Large intestine (tissue), 3 donors: Measurements from ENCODE around the gene GSDMA. TPM values are rescaled to one million over a fixed set of nuclear protein-coding genes. Genes with fewer than 3 reads are reported as not detected.

ENCODE experiments used
- DNase-seq, 2 donors: peaks; one replicate each; pipeline versions ENCODE4 v3.0.0 to v3.0.0-alpha.2; 2013
- H3K27ac ChIP-seq: one replicate; pipeline ENCODE4 v1.5.1; 2013; ENCODE audit warnings: low read length
- H3K27me3 ChIP-seq: 2 replicates; pipeline ENCODE4 v1.6.1; 2013; ENCODE audit warnings: low read length; ENCODE audit not compliant: control insufficient read depth, insufficient read depth
- H3K36me3 ChIP-seq: 2 replicates; pipeline ENCODE4 v1.6.1; 2013; ENCODE audit warnings: low read length; ENCODE audit not compliant: control insufficient read depth, insufficient read depth
- H3K4me1 ChIP-seq: one replicate; pipeline ENCODE4 v1.6.1; 2013; ENCODE audit warnings: low read length; ENCODE audit not compliant: control insufficient read depth, insufficient read depth
- H3K4me3 ChIP-seq: one replicate; pipeline ENCODE4 v1.5.1; 2013; ENCODE audit warnings: low read length
- H3K9me3 ChIP-seq: one replicate; pipeline ENCODE4 v1.6.1; 2013; ENCODE audit warnings: mild to moderate bottlenecking, low read depth, low read length, moderate library complexity; ENCODE audit not compliant: control insufficient read depth
- WGBS: methylation state at CpG from one replicate; pipeline ENCODE4 v1.1.5; 2013; ENCODE audit warnings: low lambda C conversion rate; ENCODE audit not compliant: insufficient coverage; 5-methylcytosine and 5-hydroxymethylcytosine counted together
- polyA plus RNA-seq: library from polyadenylated mRNA; unstranded; fragments of 120-200 nt; gene quantifications from one replicate; pipeline ENCODE4 v1.2.1, GENCODE V29; 2013

Gene GSDMA
- polyA plus RNA-seq, 1 donor = 0.24 TPM

GRCh38 chr17:39979016-39979670, 16.3 kb downstream of the GSDMA start:
- Histone ChIP-seq H3K4me1 (peaks cover 2% of the 10 kb centered on the region), H3K4me3 (no peak overlapping the region), H3K9me3 (no peaks in the 10 kb centered on the region), H3K27ac (no peak overlapping the region), H3K36me3 (peaks cover 4% of the 10 kb centered on the region), H3K27me3 (peaks cover 3% of the 10 kb centered on the region)
- DNase-seq = no peak
- WGBS = 63% methylated on average over 2 of the region's 5 CpGs

GRCh38 chr17:39979893-39980350, 17.1 kb downstream of the GSDMA start:
- Histone ChIP-seq H3K4me3 (peak overlapping the region; percentile 55), H3K9me3 (no peaks in the 10 kb centered on the region), H3K27me3 (peaks cover 3% of the 10 kb centered on the region), H3K36me3 (peaks cover 11% of the 10 kb centered on the region), H3K4me1 (peaks cover 2% of the 10 kb centered on the region), H3K27ac (peak overlapping the region; percentile 60)
- DNase-seq = no peak
- WGBS = 0% methylated on average over 1 of the region's 10 CpGs

GRCh38 chr17:39980351-39981206, 17.8 kb downstream of the GSDMA start, which contains the start of gene PSMD3:
Gene PSMD3, plus strand, starts transcription at chr17:39980807. Its CDS starts 164 bp downstream, at chr17:39980971.
- Histone ChIP-seq H3K27me3 (peaks cover 3% of the 10 kb centered on the region), H3K4me1 (peaks cover 2% of the 10 kb centered on the region), H3K27ac (peak within 1 kb of the TSS; percentile 78), H3K9me3 (no peaks in the 10 kb centered on the region), H3K4me3 (peak within 1 kb of the TSS; percentile 91), H3K36me3 (peaks cover 18% of the 10 kb centered on the region)
- no CpG with 5 or more reads among the region's 84 CpGs for WGBS
- DNase-seq = peak; percentile 100

GRCh38 chr17:39981207-39981741, 18.5 kb downstream of the GSDMA start:
- Histone ChIP-seq H3K4me3 (peak overlapping the region; percentile 91), H3K9me3 (no peaks in the 10 kb centered on the region), H3K27ac (peak overlapping the region; percentile 78), H3K36me3 (peaks cover 25% of the 10 kb centered on the region), H3K4me1 (peaks cover 2% of the 10 kb centered on the region), H3K27me3 (peaks cover 3% of the 10 kb centered on the region)
- DNase-seq = peak in 1 of 2 donors; percentile 33
- no CpG with 5 or more reads among the region's 15 CpGs for WGBS

- no peaks in the 10 kb centered on the region for H3K9me3 ChIP-seq
- H3K27ac ChIP-seq = peak overlapping the region; percentile 78
- H3K36me3 ChIP-seq = peaks cover 31% of the 10 kb centered on the region
- H3K4me1 ChIP-seq = peaks cover 2% of the 10 kb centered on the region
- no peak for DNase-seq
- peak overlapping the region; percentile 91 for H3K4me3 ChIP-seq
- 31% methylated on average over 2 of the region's 7 CpGs for WGBS
- H3K27me3 ChIP-seq = no peaks in the 10 kb centered on the region
Observed at GRCh38 chr17:39981766-39982375, 19.1 kb downstream of the GSDMA start.

DNA sequence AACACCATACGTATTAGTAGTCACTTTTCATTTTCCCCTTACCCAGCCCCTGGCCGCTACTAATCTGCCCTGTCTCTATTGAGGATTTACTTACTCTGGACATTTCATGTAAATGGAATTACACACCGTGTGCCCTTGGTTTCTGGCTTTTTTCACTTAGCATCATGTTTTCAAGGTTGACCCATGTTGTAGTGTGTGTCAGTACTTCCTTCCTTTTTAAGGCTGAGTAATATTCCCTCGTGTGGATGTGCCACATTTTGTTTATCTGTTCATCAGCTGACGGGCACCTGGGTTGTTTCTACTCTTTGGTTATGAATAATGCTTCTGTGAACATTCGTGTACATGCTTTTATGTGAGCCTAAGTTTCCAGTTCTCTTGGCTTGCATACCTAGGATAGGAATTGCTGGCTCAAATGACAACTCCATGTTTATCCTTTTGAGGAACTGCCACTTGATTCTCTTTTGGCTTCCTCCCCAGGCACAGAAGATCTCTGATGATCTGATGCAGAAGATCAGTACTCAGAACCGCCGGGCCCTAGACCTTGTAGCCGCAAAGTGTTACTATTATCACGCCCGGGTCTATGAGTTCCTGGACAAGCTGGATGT, 25.5 kb downstream of the GSDMA start:
- no peak for DNase-seq
- Histone ChIP-seq H3K9me3 (no peaks in the 10 kb centered on the region), H3K4me1 (no peaks in the 10 kb centered on the region), H3K27me3 (no peaks in the 10 kb centered on the region), H3K4me3 (no peak overlapping the region), H3K27ac (no peak overlapping the region), H3K36me3 (peaks cover 94% of the 10 kb centered on the region)
- WGBS = no CpG with 5 or more reads among the region's 11 CpGs

GRCh38 chr17:39994448-39994847, 31.6 kb downstream of the GSDMA start:
- Histone ChIP-seq H3K36me3 (peaks cover 80% of the 10 kb centered on the region), H3K27me3 (no peaks in the 10 kb centered on the region), H3K4me3 (no peak overlapping the region), H3K9me3 (no peaks in the 10 kb centered on the region), H3K4me1 (no peaks in the 10 kb centered on the region), H3K27ac (no peak overlapping the region)
- no peak for DNase-seq
- no CpG with 5 or more reads among the region's 11 CpGs for WGBS

GRCh38 chr17:39995438-39995837, 32.6 kb downstream of the GSDMA start:
- no peaks in the 10 kb centered on the region for H3K4me1 ChIP-seq
- no peaks in the 10 kb centered on the region for H3K9me3 ChIP-seq
- no peaks in the 10 kb centered on the region for H3K27me3 ChIP-seq
- H3K4me3 ChIP-seq = no peak overlapping the region
- H3K27ac ChIP-seq = no peak overlapping the region
- peaks cover 70% of the 10 kb centered on the region for H3K36me3 ChIP-seq
- no peak for DNase-seq
- no CpG with 5 or more reads among the region's 6 CpGs for WGBS

- H3K27me3 ChIP-seq = no peaks in the 10 kb centered on the region
- no peak overlapping the region for H3K27ac ChIP-seq
- H3K4me1 ChIP-seq = no peaks in the 10 kb centered on the region
- H3K36me3 ChIP-seq = peaks cover 62% of the 10 kb centered on the region
- H3K9me3 ChIP-seq = no peaks in the 10 kb centered on the region
- no peak overlapping the region for H3K4me3 ChIP-seq
- WGBS = no CpG with 5 or more reads among the region's 8 CpGs
- no peak for DNase-seq
Observed at GRCh38 chr17:39996162-39996561, 33.4 kb downstream of the GSDMA start.

DNA sequence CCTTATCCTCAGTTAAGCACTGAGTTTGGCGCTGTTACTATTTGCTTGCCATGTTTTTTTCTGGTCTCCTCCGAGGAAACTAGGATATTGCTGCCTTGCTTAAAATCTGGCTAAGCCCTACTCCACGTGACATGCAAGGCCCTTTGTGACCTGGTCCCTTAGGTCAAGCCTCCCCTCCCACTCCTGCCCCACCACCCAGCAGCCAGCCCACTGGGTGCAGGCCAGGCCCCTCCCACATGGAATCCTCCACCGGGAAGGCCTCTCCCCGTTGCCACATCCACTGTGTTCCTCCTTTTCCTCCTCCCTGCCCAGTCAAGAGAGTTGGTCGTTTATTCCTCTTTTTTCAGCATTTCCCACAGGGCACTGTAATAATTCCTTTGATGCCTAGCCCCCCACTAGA, 34.0 kb downstream of the GSDMA start:
- Histone ChIP-seq H3K27me3 (no peaks in the 10 kb centered on the region), H3K4me3 (no peak overlapping the region), H3K9me3 (no peaks in the 10 kb centered on the region), H3K4me1 (no peaks in the 10 kb centered on the region), H3K27ac (no peak overlapping the region), H3K36me3 (peaks cover 57% of the 10 kb centered on the region)
- no peak for DNase-seq
- no CpG with 5 or more reads among the region's 6 CpGs for WGBS
